H1 (cell line): ENCODE data around the gene ZBTB20. TPM values are rescaled to one million over a fixed set of nuclear protein-coding genes. Genes with fewer than 3 reads are reported as not detected.

Source experiments
- CTCF ChIA-PET: fragments of 300-600 bp; sonication (Branson Sonifier 250); formaldehyde crosslinking; loops from one replicate; lab custom pipeline; 2021; ENCODE audit not compliant: partially characterized antibody; lab: Charles Lee
- POLR2A ChIA-PET: fragments of 300-600 bp; sonication (Branson Sonifier 250); formaldehyde crosslinking; loops from one replicate; lab custom pipeline; 2021; ENCODE audit warnings: inconsistent platforms; ENCODE audit not compliant: partially characterized antibody; lab: Charles Lee
- DNase-seq, 2 experiments: peaks; one replicate each; pipeline versions ENCODE4 v3.0.0 to v3.0.0-alpha.2; 2010 to 2022; ENCODE audit warnings: low spot score in 2 of 2, low read depth in 1 of 2, mixed read lengths in 1 of 2
- FAIRE-seq: peaks from 2 replicates; lab custom pipeline; 2011; peaks lifted over from hg19 to GRCh38; lab: Jason Lieb, UNC
- H2AFZ ChIP-seq: 2 replicates; pipeline ENCODE4 v1.8.1; 2012; ENCODE audit warnings: low read length, inconsistent platforms
- H2AK5ac ChIP-seq: 2 replicates; pipeline ENCODE4 v1.6.1; 2013; ENCODE audit warnings: low read depth, low read length
- H2BK120ac ChIP-seq: replicated peaks from 2 replicates; pipeline ENCODE3; 2013; ENCODE audit warnings: low read depth, low read length, inconsistent platforms
- H2BK12ac ChIP-seq: 2 replicates; pipeline ENCODE4 v1.6.1; 2013; ENCODE audit warnings: low read depth, low read length
- H2BK15ac ChIP-seq: 2 replicates; pipeline ENCODE4 v1.6.1; 2013; ENCODE audit warnings: low read length
- H2BK20ac ChIP-seq: 2 replicates; pipeline ENCODE4 v1.6.1; 2013; ENCODE audit warnings: low read length
- H2BK5ac ChIP-seq: 2 replicates; pipeline ENCODE4 v1.6.1; 2013; ENCODE audit warnings: low read depth, low read length
- H3K14ac ChIP-seq: 2 replicates; pipeline ENCODE4 v1.6.1; 2013; ENCODE audit warnings: inconsistent platforms; ENCODE audit not compliant: insufficient read length
- H3K18ac ChIP-seq: 2 replicates; pipeline ENCODE4 v1.6.1; 2013; ENCODE audit warnings: low read length; ENCODE audit errors: extremely low read depth
- H3K23ac ChIP-seq: 2 replicates; pipeline ENCODE4 v1.6.1; 2013; ENCODE audit warnings: inconsistent platforms; ENCODE audit not compliant: insufficient read length
- H3K23me2 ChIP-seq: 2 replicates; pipeline ENCODE4 v1.6.1; 2013; ENCODE audit warnings: low read depth, low read length
- H3K27ac ChIP-seq: 2 replicates; pipeline ENCODE4 v1.6.1; 2011; ENCODE audit warnings: low read depth, low read length, inconsistent platforms
- H3K27me3 ChIP-seq, 4 experiments: replicated peaks in 1 of 4; 1 replicate in 1 of 4; 2 replicates in 3 of 4; pipeline versions ENCODE4 v1.6.1 to v1.8.1; 2011 to 2013; ENCODE audit warnings: low read length in 3 of 4, mild to moderate bottlenecking in 3 of 4, inconsistent platforms in 2 of 4, mixed read lengths in 2 of 4, moderate library complexity in 1 of 4; ENCODE audit not compliant: control insufficient read depth in 3 of 4, insufficient read depth in 3 of 4; ENCODE audit errors: extremely low read depth in 1 of 4
- H3K36me3 ChIP-seq, 4 experiments: 2 replicates each; pipeline versions ENCODE4 v1.6.1 to v1.8.1; 2011 to 2013; ENCODE audit warnings: mild to moderate bottlenecking in 4 of 4, low read length in 3 of 4, moderate library complexity in 2 of 4, control low read depth in 1 of 4, inconsistent platforms in 1 of 4; ENCODE audit not compliant: insufficient read depth in 4 of 4, control insufficient read depth in 2 of 4
- H3K4ac ChIP-seq: replicated peaks from 2 replicates; pipeline ENCODE3; 2013; ENCODE audit warnings: low read length, low read depth, mixed read lengths, inconsistent platforms; ENCODE audit not compliant: insufficient read length
- H3K4me1 ChIP-seq, 4 experiments: replicated peaks in 1 of 4; 1 replicate in 1 of 4; 2 replicates in 3 of 4; pipeline versions ENCODE4 v1.6.1 to v1.8.1; 2011 to 2013; ENCODE audit warnings: low read length in 3 of 4, inconsistent platforms in 2 of 4, mixed read lengths in 1 of 4; ENCODE audit not compliant: insufficient read depth in 4 of 4, control insufficient read depth in 3 of 4
- H3K4me2 ChIP-seq, 2 experiments: 2 replicates each; pipeline versions ENCODE4 v1.6.1 to v1.8.1; 2011 to 2013; ENCODE audit warnings: low read depth in 2 of 2, low read length in 2 of 2, control low read depth in 1 of 2, inconsistent platforms in 1 of 2, mild to moderate bottlenecking in 1 of 2; ENCODE audit not compliant: insufficient read depth in 1 of 2
- H3K4me3 ChIP-seq, 4 experiments: fragments of 200-600, 300-600 bp in 1 of 4; sonication (generic), shearing (Covaris generic), sonication (Bioruptor Twin) in 1 of 4; 2 replicates each; pipeline versions ENCODE4 v1.5.1 to v1.8.1; 2011 to 2016; ENCODE audit warnings: low read length in 4 of 4, low read depth in 3 of 4, control low read depth in 2 of 4, inconsistent platforms in 2 of 4, mild to moderate bottlenecking in 2 of 4, mixed read lengths in 1 of 4, moderate library complexity in 1 of 4; ENCODE audit not compliant: insufficient read depth in 2 of 4; ENCODE audit errors: extremely low read depth in 1 of 4
- H3K56ac ChIP-seq: replicated peaks from 2 replicates; pipeline ENCODE3; 2013; ENCODE audit warnings: low read depth, mild to moderate bottlenecking, mixed read lengths, low read length, inconsistent platforms; ENCODE audit not compliant: insufficient read length
- H3K79me1 ChIP-seq: 2 replicates; pipeline ENCODE4 v1.6.1; 2013; ENCODE audit warnings: low read depth, low read length, control low read depth
- H3K79me2 ChIP-seq, 2 experiments: 2 replicates each; pipeline versions ENCODE4 v1.6.1 to v1.8.1; 2012 to 2013; ENCODE audit warnings: low read length in 2 of 2, mild to moderate bottlenecking in 2 of 2, inconsistent platforms in 1 of 2; ENCODE audit not compliant: insufficient read depth in 2 of 2, control insufficient read depth in 1 of 2
- H3K9ac ChIP-seq, 4 experiments: replicated peaks in 1 of 4; 1 replicate in 1 of 4; 2 replicates in 3 of 4; pipeline versions ENCODE4 v1.6.1 to v1.8.1; 2011 to 2013; ENCODE audit warnings: low read depth in 3 of 4, low read length in 3 of 4, control low read depth in 2 of 4, mild to moderate bottlenecking in 2 of 4, moderate library complexity in 2 of 4, inconsistent platforms in 1 of 4; ENCODE audit errors: extremely low read depth in 1 of 4
- H3K9me3 ChIP-seq, 2 experiments: 2 replicates each; pipeline versions ENCODE4 v1.6.1 to v1.8.1; 2012 to 2013; ENCODE audit warnings: mild to moderate bottlenecking in 2 of 2, moderate library complexity in 2 of 2, control low read depth in 1 of 2, inconsistent platforms in 1 of 2, low read depth in 1 of 2, low read length in 1 of 2, mixed read lengths in 1 of 2; ENCODE audit not compliant: insufficient read depth in 2 of 2
- H4K20me1 ChIP-seq, 2 experiments: replicated peaks in 1 of 2; 2 replicates each; pipeline versions ENCODE3 to v1.8.1; 2011 to 2013; ENCODE audit warnings: inconsistent platforms in 2 of 2, low read length in 2 of 2, mild to moderate bottlenecking in 1 of 2; ENCODE audit not compliant: insufficient read depth in 2 of 2, control insufficient read depth in 1 of 2
- H4K5ac ChIP-seq: 2 replicates; pipeline ENCODE4 v1.6.1; 2013; ENCODE audit warnings: low read length, low read depth, mixed read lengths, inconsistent platforms; ENCODE audit not compliant: insufficient read length
- H4K8ac ChIP-seq: 2 replicates; pipeline ENCODE4 v1.8.0; 2013; ENCODE audit warnings: mild to moderate bottlenecking, moderate library complexity, low read length, inconsistent platforms; ENCODE audit not compliant: insufficient read depth; ENCODE audit errors: extremely low read depth
- H4K91ac ChIP-seq: replicated peaks from 2 replicates; pipeline ENCODE3; 2013; ENCODE audit warnings: low read length, mixed read lengths, inconsistent platforms; ENCODE audit not compliant: insufficient read length
- CBX5 ChIP-seq: fragments of 300-800, 300-1000 bp; sonication (generic); IDR thresholded peaks from 2 replicates; pipeline ENCODE4 v1.7.1; 2016; ENCODE audit warnings: antibody characterized with exemption, low read length, low read depth
- CHD1 ChIP-seq: IDR thresholded peaks from 2 replicates; pipeline ENCODE4 v1.6.1; 2012; ENCODE audit warnings: low read depth, low read length, improper control_type of control experiment
- EP300 ChIP-seq, 2 experiments: IDR thresholded peaks; 1 replicate in 1 of 2; 2 replicates in 1 of 2; pipeline ENCODE4 v1.6.1; 2011 to 2012; ENCODE audit warnings: low read depth in 2 of 2, low read length in 2 of 2, mild to moderate bottlenecking in 2 of 2, borderline replicate concordance in 1 of 2, inconsistent platforms in 1 of 2, moderate library complexity in 1 of 2
- FOSL1 ChIP-seq: IDR thresholded peaks from 2 replicates; pipeline ENCODE4 v1.6.1; 2011; ENCODE audit warnings: mild to moderate bottlenecking, low read depth, low read length, moderate library complexity; ENCODE audit not compliant: insufficient read depth
- JUN ChIP-seq: IDR thresholded peaks from 2 replicates; pipeline ENCODE4 v1.6.1; 2011; ENCODE audit warnings: low read depth, mild to moderate bottlenecking, improper control_type of control experiment, low read length
- POLR2A ChIP-seq, 2 experiments: IDR thresholded peaks; 1 replicate in 1 of 2; 2 replicates in 1 of 2; pipeline ENCODE4 v1.6.1; 2011; ENCODE audit warnings: low read depth in 2 of 2, low read length in 2 of 2, mild to moderate bottlenecking in 2 of 2; ENCODE audit errors: control extremely low read depth in 1 of 2
- RFX5 ChIP-seq: IDR thresholded peaks from 2 replicates; pipeline ENCODE4 v1.6.1; 2011; ENCODE audit warnings: low read depth, low read length, improper control_type of control experiment, borderline replicate concordance
- RXRA ChIP-seq: IDR thresholded peaks from 2 replicates; pipeline ENCODE4 v1.6.1; 2011; ENCODE audit warnings: low read depth, mild to moderate bottlenecking, low read length, moderate library complexity; ENCODE audit not compliant: insufficient read depth
- SIN3A ChIP-seq, 2 experiments: IDR thresholded peaks in 1 of 2; conservative IDR thresholded peaks in 1 of 2; 2 replicates each; pipeline ENCODE4 v1.6.1; 2011 to 2012; ENCODE audit warnings: low read length in 2 of 2, improper control_type of control experiment in 1 of 2, low read depth in 1 of 2, mild to moderate bottlenecking in 1 of 2
- TAF1 ChIP-seq: IDR thresholded peaks from 2 replicates; pipeline ENCODE4 v1.6.1; 2011; ENCODE audit warnings: mild to moderate bottlenecking, low read depth, low read length
- YY1 ChIP-seq: IDR thresholded peaks from 2 replicates; pipeline ENCODE4 v1.6.1; 2011; ENCODE audit warnings: low read depth, mild to moderate bottlenecking, low read length
- WGBS, 2 experiments: shearing (Covaris generic) in 1 of 2; methylation state at CpG; one replicate each; pipeline versions ENCODE4 v1.1.6 to v1.1.7; 2013 to 2015; ENCODE audit warnings: low lambda C conversion rate in 2 of 2, mixed read lengths in 2 of 2, inconsistent platforms in 1 of 2, low coverage in 1 of 2, missing lambda C conversion rate in 1 of 2; ENCODE audit not compliant: insufficient replicate concordance in 2 of 2, insufficient coverage in 1 of 2, insufficient read length in 1 of 2; ENCODE audit errors: extremely low coverage in 1 of 2, missing lambda C conversion rate in 1 of 2; 5-methylcytosine and 5-hydroxymethylcytosine counted together
- polyA plus RNA-seq, 7 experiments: library from polyadenylated mRNA; depleted of rRNA in 3 of 7; stranded (reverse) in 5 of 7; unstranded in 2 of 7; fragments of >200 nt in 5 of 7; fragments of 200-250 nt in 2 of 7; gene quantifications; 1 replicate in 5 of 7; 2 replicates in 1 of 7; 4 replicates in 1 of 7; pipeline versions ENCODE4 v1.2.1 to v1.2.3, GENCODE V29; 2011 to 2013; ENCODE audit warnings: missing spikeins in 2 of 7, mixed read lengths in 2 of 7
- total RNA-seq: library from RNA; stranded (reverse); fragmentation: NEBNext Ultra II Directional; extraction: Animal tissue kit (Norgen Biotek cat#: 25700); gene quantifications from 2 replicates; pipeline ENCODE4 v1.2.1, GENCODE V29; 2021
- TF ChIP-seq, protein P1 (sequence below), 3 experiments: IDR thresholded peaks; 1 replicate in 2 of 3; 2 replicates in 1 of 3; pipeline versions ENCODE4 v1.5.1 to v1.6.1; 2011; ENCODE audit warnings: low read length in 3 of 3, mild to moderate bottlenecking in 3 of 3, inconsistent platforms in 2 of 3, low read depth in 1 of 3, moderate library complexity in 1 of 3; ENCODE audit not compliant: insufficient read depth in 1 of 3; ENCODE audit errors: control extremely low read depth in 1 of 3

The ZBTB20 gene
- total and polyA plus RNA-seq, 2 of the 8 experiments (the other 6 are each of a cell fraction or from before 2014, with no cell fraction given) = 0.35 to 1.3 TPM

DNA sequence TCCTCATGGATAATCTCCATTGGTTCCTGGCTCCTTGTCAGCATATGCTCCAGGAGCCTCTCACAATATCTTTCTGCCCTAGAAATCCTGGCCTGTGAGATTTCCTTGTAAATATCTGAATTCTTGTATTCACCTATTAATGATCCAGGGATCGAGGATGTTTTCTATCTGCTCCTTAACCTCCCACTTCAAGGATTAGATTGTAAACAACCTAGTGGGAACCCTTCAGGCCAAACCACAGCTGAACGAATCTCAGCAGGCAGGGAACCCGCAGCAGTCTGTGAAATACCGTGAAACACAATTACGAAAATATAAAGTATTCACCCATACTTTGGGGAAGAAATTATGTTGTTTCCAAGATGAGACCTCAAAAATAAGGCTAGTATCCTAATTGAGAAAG is 637.3 kb downstream of the ZBTB20 start:
- Histone ChIP-seq H3K23ac (no peak overlapping the region), H3K18ac (no peak overlapping the region), H2AK5ac (no peak overlapping the region), H3K4me3 (no peak overlapping the region), H3K56ac (no peak overlapping the region), H2BK120ac (no peak overlapping the region), H4K5ac (no peak overlapping the region), H2BK5ac (no peak overlapping the region), H3K23me2 (no peaks in the 10 kb centered on the region), H3K14ac (no peak overlapping the region), H3K36me3 (no peaks in the 10 kb centered on the region), H3K27ac (no peak overlapping the region), H3K4me2 (no peak overlapping the region), H4K20me1 (no peaks in the 10 kb centered on the region), H3K4ac (no peak overlapping the region), H2AFZ (no peak overlapping the region), H4K8ac (no peak overlapping the region), H3K79me2 (no peaks in the 10 kb centered on the region), H4K91ac (no peak overlapping the region), H3K9me3 (no peaks in the 10 kb centered on the region), H2BK12ac (no peak overlapping the region), H2BK15ac (no peak overlapping the region), H2BK20ac (no peak overlapping the region), H3K4me1 (peaks cover 0 to 3% (median 0%) of the 10 kb centered on the region in 4 experiments; a peak in 1 of 7 replicates), H3K9ac (no peak overlapping the region), H3K79me1 (no peaks in the 10 kb centered on the region), H3K27me3 (no peaks in the 10 kb centered on the region)
- WGBS, 2 experiments = 91% methylated on average over 5 of the region's 5 CpGs; no CpG with 5 or more reads in 1 of the 2 experiments
- DNase-seq (no peak), FAIRE-seq (no peak)
- ChIA-PET POLR2A (no interaction called here), CTCF (no interaction called here)
- no peak for TF ChIP-seq FOSL1
- no peak for TF ChIP-seq EP300 (IDR thresholded peaks at IDR 0.05; ENCODE audit: borderline replicate concordance in 1 of 2, low read depth in 2 of 2, low read length in 2 of 2)
- no peak for TF ChIP-seq POLR2A (IDR thresholded peaks at IDR 0.05; ENCODE audit: control extremely low read depth in 1 of 2, low read depth in 2 of 2, low read length in 2 of 2)
- TF ChIP-seq, protein P1, sequence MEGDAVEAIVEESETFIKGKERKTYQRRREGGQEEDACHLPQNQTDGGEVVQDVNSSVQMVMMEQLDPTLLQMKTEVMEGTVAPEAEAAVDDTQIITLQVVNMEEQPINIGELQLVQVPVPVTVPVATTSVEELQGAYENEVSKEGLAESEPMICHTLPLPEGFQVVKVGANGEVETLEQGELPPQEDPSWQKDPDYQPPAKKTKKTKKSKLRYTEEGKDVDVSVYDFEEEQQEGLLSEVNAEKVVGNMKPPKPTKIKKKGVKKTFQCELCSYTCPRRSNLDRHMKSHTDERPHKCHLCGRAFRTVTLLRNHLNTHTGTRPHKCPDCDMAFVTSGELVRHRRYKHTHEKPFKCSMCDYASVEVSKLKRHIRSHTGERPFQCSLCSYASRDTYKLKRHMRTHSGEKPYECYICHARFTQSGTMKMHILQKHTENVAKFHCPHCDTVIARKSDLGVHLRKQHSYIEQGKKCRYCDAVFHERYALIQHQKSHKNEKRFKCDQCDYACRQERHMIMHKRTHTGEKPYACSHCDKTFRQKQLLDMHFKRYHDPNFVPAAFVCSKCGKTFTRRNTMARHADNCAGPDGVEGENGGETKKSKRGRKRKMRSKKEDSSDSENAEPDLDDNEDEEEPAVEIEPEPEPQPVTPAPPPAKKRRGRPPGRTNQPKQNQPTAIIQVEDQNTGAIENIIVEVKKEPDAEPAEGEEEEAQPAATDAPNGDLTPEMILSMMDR (IDR thresholded peaks at IDR 0.05; ENCODE audit: control extremely low read depth in 1 of 3, insufficient read depth in 1 of 3, low read depth in 1 of 3, low read length in 3 of 3) = no peak
- no peak for TF ChIP-seq RXRA
- no peak for TF ChIP-seq JUN
- TF ChIP-seq RFX5 = no peak
- TF ChIP-seq SIN3A (conservative IDR thresholded peaks at IDR 0.05 in 1 of 2, IDR thresholded peaks at IDR 0.05 in 1 of 2; ENCODE audit: low read depth in 1 of 2, low read length in 2 of 2) = no peak
- no peak for TF ChIP-seq CHD1
- no peak for TF ChIP-seq TAF1
- no peak for TF ChIP-seq YY1
- no peak for TF ChIP-seq CBX5
